ENCODE measurements around the gene ATG7.
"Not testable (repeated sequence)": the region's sequence is repeated elsewhere in the genome, so short reads cannot be mapped to it uniquely, and the experiment has no call there.

Gene ATG7

DNA sequence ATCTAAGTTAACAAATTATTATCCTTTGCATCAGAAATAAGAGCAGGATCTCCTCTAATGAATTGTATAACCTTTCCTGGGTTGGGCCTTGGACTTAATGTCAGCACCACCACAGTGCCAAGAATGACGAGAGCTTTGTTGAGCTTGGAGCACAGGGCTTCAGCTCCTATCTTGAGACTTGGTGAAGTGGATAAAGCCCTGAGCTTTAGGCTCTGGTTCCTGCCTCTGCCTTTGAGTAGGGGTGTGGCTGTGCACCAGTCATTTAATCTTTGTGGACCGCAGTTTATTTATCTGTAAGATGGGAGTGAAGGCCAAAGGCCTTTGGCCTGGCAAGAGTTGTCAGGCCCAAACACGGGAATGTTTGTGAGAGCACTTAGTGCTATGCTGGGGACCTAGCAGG lies 209.4 kb downstream of the ATG7 start:
- TF ChIP-seq POLR2AphosphoS5 (IDR thresholded peaks at IDR 0.05; ENCODE audit: low read depth, low read length): no peak
- no peak for TF ChIP-seq POLR2A (IDR thresholded peaks at IDR 0.05; ENCODE audit: low read depth, low read length)
- TF ChIP-seq TAF1 (IDR thresholded peaks at IDR 0.05; ENCODE audit: borderline replicate concordance, low read depth, low read length): no peak
- no peak for DNase-seq (ENCODE audit: insufficient read length)
- no peak for FAIRE-seq

- TF ChIP-seq POLR2AphosphoS5 (IDR thresholded peaks at IDR 0.05; ENCODE audit: low read depth, low read length): no peak
- TF ChIP-seq TAF1 (IDR thresholded peaks at IDR 0.05; ENCODE audit: borderline replicate concordance, low read depth, low read length): no peak
- FAIRE-seq: no peak
- DNase-seq (ENCODE audit: insufficient read length): no peak
Measured at GRCh38 chr3:11482021-11482420, 209.8 kb downstream of the ATG7 start.

- not testable (repeated sequence) for DNase-seq (ENCODE audit: insufficient read length); FAIRE-seq
Measured at GRCh38 chr3:11488356-11488755, 216.2 kb downstream of the ATG7 start.

DNA sequence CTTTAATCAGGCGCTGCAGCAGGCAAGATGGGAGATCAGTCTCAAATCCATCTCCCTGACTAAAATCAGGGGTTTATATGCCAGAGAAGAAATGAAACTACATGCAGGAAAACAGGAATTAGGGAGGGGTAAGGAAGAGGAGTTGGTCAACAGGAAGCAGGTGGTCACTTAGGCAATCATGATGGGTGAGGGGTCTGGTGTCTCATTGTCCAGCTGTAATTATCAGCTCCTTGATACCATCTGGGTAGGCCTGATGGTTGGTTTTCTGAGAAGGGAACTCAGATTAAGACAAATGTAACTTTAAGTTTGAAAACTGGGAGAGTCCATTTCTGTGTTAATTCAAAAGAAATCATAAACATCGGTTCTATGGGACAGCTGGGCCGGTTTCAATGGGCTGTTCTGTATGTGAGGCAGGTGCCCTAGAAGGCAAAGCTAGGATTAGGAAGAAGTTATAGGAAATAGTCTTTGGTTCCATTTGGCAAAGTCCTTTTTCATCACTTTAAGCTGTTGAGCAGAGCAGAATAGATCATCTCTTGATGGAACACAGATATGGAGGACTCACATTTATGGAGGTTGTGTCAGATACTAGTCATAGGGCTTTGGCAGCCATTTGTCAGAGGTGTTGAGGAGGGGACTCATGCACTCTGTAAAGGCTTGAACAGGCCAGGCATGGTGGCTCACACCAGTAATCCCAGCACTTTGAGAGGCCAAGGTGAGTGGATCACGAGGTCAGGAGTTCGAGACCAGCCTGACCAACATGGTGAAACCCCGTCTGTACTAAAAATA lies 222.1 kb downstream of the ATG7 start:
- FAIRE-seq (no peak), DNase-seq (ENCODE audit: insufficient read length) (no peak)
- no peak for TF ChIP-seq TAF1 (IDR thresholded peaks at IDR 0.05; ENCODE audit: borderline replicate concordance, low read depth, low read length)
- TF ChIP-seq POLR2AphosphoS5 (IDR thresholded peaks at IDR 0.05; ENCODE audit: low read depth, low read length): no peak

DNA sequence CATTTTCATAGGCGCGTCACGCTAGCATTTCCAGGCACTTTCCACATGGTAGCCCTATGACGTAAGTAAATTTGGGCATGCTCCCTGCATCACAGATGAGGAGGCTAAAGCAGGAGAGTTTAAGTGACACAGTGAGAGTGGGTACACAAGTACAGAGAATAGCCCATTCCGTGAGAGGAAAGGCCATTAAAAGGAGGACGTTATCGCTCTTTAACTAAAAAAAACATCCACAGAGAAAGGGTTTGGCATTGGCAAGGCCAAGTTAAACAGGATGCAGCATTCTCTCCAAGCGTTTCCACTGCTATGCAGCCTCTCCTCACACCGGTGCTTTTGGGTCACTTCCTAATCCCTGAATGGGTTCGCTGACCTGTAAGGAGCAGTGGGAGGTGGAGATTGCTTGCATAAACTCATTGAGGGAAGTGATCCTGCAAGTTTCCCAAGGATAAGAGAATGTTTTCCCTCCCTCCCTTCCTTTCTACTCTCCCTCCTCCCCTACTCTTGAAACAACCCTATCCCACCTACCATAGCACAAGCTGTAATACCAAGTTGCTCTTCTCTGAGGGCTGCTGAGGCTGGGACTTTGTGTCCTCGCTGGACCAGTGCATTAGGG lies 223.9 kb downstream of the ATG7 start:
- DNase-seq (ENCODE audit: insufficient read length): no peak
- no peak for FAIRE-seq
- no peak for TF ChIP-seq POLR2A (IDR thresholded peaks at IDR 0.05; ENCODE audit: low read depth, low read length)
- no peak for TF ChIP-seq TAF1 (IDR thresholded peaks at IDR 0.05; ENCODE audit: borderline replicate concordance, low read depth, low read length)
- no peak for TF ChIP-seq POLR2AphosphoS5 (IDR thresholded peaks at IDR 0.05; ENCODE audit: low read depth, low read length)

GRCh38 chr3:11498177-11498576 lies 226.0 kb downstream of the ATG7 start:
- FAIRE-seq: no peak
- TF ChIP-seq POLR2A (IDR thresholded peaks at IDR 0.05; ENCODE audit: low read depth, low read length): no peak
- no peak for TF ChIP-seq POLR2AphosphoS5 (IDR thresholded peaks at IDR 0.05; ENCODE audit: low read depth, low read length)
- no peak for TF ChIP-seq TAF1 (IDR thresholded peaks at IDR 0.05; ENCODE audit: borderline replicate concordance, low read depth, low read length)

DNA sequence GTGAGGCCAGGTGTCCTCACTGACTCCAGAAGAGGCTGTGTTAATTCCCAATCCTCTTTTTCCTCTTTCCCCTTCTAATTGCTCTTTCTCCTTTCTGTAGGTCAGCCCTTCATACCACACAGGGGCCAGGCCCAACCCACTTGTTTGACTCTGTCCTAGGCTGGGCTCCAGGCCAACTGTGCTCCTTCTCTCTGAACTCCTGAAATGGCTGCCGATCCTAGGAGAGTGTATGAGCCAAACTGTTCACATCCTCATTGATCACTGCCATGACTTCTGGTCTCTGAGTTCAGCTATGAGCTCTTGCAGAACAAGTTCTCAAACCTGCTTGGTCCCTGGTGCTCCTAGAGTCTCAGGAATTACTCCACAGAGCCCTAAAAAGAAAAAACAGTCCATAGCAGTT lies 226.4 kb downstream of the ATG7 start:
- no peak for TF ChIP-seq TAF1 (IDR thresholded peaks at IDR 0.05; ENCODE audit: borderline replicate concordance, low read depth, low read length)
- FAIRE-seq (no peak), DNase-seq (ENCODE audit: insufficient read length) (no peak)

More at GRCh38 chr3:11498177-11498576, 226.0 kb downstream of the ATG7 start:
- no peak for DNase-seq (ENCODE audit: insufficient read length)

DNA sequence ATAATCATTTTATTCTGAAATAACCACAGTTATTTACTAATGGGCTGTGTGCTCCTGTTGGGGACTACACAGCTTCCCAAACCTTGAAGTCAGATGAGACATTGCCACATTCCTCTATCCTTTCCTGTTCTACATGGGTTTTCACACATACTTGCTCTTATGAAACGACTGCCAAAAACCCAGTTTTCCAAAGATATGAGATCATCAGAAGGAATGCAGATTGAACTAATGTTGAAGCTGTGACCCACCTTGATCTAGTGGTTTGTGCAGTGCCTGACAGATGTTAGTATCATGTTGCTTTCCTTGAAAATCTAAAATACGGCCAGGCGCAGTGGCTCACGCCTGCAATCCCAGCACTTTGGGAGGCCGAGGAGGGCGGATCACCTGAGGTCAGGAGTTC lies 226.9 kb downstream of the ATG7 start:
- DNase-seq (ENCODE audit: insufficient read length) (no peak), FAIRE-seq (no peak)
- no peak for TF ChIP-seq POLR2A (IDR thresholded peaks at IDR 0.05; ENCODE audit: low read depth, low read length)
- no peak for TF ChIP-seq POLR2AphosphoS5 (IDR thresholded peaks at IDR 0.05; ENCODE audit: low read depth, low read length)
- TF ChIP-seq TAF1 (IDR thresholded peaks at IDR 0.05; ENCODE audit: borderline replicate concordance, low read depth, low read length): no peak

GRCh38 chr3:11502413-11502812 lies 230.2 kb downstream of the ATG7 start:
- DNase-seq (ENCODE audit: insufficient read length); FAIRE-seq: not testable (repeated sequence)

- TF ChIP-seq TAF1 (IDR thresholded peaks at IDR 0.05; ENCODE audit: borderline replicate concordance, low read depth, low read length) (no peak), POLR2A (IDR thresholded peaks at IDR 0.05; ENCODE audit: low read depth, low read length) (no peak), POLR2AphosphoS5 (IDR thresholded peaks at IDR 0.05; ENCODE audit: low read depth, low read length) (no peak)
- FAIRE-seq (no peak), DNase-seq (ENCODE audit: insufficient read length) (no peak)
Measured at GRCh38 chr3:11507719-11508118, 235.5 kb downstream of the ATG7 start.

- TF ChIP-seq POLR2A (IDR thresholded peaks at IDR 0.05; ENCODE audit: low read depth, low read length) (no peak), POLR2AphosphoS5 (IDR thresholded peaks at IDR 0.05; ENCODE audit: low read depth, low read length) (no peak), TAF1 (IDR thresholded peaks at IDR 0.05; ENCODE audit: borderline replicate concordance, low read depth, low read length) (no peak)
- DNase-seq (ENCODE audit: insufficient read length) (no peak), FAIRE-seq (no peak)
Measured at GRCh38 chr3:11508346-11509172, 236.4 kb downstream of the ATG7 start.

Measured in GM12892 (cell line).